K562 (cell line): ENCODE measurements around the gene ANKRD6.

ENCODE experiments used
- EZH2 ChIP-seq: IDR thresholded peaks from 2 replicates; pipeline ENCODE4 v1.6.1; 2012; ENCODE audit warnings: low read depth, mild to moderate bottlenecking, inconsistent platforms, low read length, borderline replicate concordance
- FIP1L1 ChIP-seq: fragments of 200-400 bp; formaldehyde crosslinking; IDR thresholded peaks from 2 replicates; pipeline ENCODE4 v1.6.1; 2018; ENCODE audit warnings: mild to moderate bottlenecking, low read depth, low read length; ENCODE audit not compliant: poor library complexity, severe bottlenecking
- FOXP1 ChIP-seq: sonication (generic); formaldehyde crosslinking; IDR thresholded peaks from 2 replicates; pipeline ENCODE4 v1.8.0; 2022; ENCODE audit warnings: mild to moderate bottlenecking, missing genetic modification reagents
- KLF13 ChIP-seq: fragments of 450-650 bp; IDR thresholded peaks from 2 replicates; pipeline ENCODE4 v1.6.1; 2016; ENCODE audit warnings: missing genetic modification characterization, low read depth, mild to moderate bottlenecking, missing compliant biosample characterization, moderate library complexity, borderline replicate concordance
- MEF2A ChIP-seq: IDR thresholded peaks from 2 replicates; pipeline ENCODE4 v1.6.1; 2011; ENCODE audit warnings: low read depth, mild to moderate bottlenecking, low read length, moderate library complexity; ENCODE audit not compliant: control insufficient read depth
- POLR2AphosphoS5 ChIP-seq: IDR thresholded peaks from 2 replicates; pipeline ENCODE4 v1.6.1; 2011; ENCODE audit warnings: mild to moderate bottlenecking, low read depth, low read length, moderate library complexity; ENCODE audit not compliant: control insufficient read depth, insufficient read depth
- ZNF584 ChIP-seq: fragments of 200-800 bp; sonication (Bioruptor generic); IDR thresholded peaks from 2 replicates; pipeline ENCODE4 v1.6.1; 2016; ENCODE audit warnings: low read depth, mild to moderate bottlenecking, missing genetic modification characterization, missing compliant biosample characterization
- ZNF76 ChIP-seq: fragments of 250-450 bp; sonication (Bioruptor Pico); IDR thresholded peaks from 2 replicates; pipeline ENCODE4 v1.4.0; 2020; ENCODE audit warnings: mild to moderate bottlenecking, moderate library complexity, borderline replicate concordance
- TF ChIP-seq, protein P1 (sequence below): sonication (generic); formaldehyde crosslinking; IDR thresholded peaks from 2 replicates; pipeline ENCODE4 v1.8.1; 2023; ENCODE audit warnings: mild to moderate bottlenecking, missing genetic modification reagents
- TF ChIP-seq, protein P2 (sequence below), 2 experiments: fragments of 450-650 bp; formaldehyde crosslinking in 1 of 2; IDR thresholded peaks; 2 replicates each; pipeline versions ENCODE4 v1.4.0 to v1.6.1; 2014 to 2020; ENCODE audit warnings: mild to moderate bottlenecking in 2 of 2, borderline replicate concordance in 1 of 2, low read depth in 1 of 2

DNA sequence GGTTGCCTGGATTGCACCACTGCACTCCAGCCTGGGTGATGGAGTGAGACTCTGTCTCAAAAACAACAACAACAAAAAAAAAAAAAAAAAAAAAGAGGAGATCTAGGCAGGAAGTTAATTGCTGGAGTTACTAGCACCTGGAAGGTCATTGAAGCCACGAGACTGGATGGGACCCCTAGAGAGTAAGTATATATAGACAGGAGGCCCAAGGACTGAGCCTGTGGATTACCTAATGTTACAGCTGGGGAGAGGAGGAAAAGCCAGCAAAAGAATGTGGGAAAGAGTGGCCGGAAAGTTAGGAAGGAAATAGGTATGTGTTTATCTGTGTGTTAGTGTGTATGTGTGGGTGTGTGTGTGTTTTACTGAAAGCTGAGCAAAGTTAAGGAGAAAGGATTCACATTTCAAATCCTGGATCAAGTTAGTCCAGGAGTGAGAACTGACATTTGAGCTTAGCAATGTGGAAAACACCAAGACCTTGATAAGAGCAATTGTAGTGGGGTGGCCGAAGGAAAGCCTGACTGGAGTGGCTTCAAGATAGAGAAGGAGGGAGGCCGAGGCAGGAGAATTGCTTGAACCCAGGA is 38.4 kb downstream of the ANKRD6 start:
- TF ChIP-seq MEF2A = no peak
- no peak for TF ChIP-seq EZH2
- TF ChIP-seq ZNF76 = no peak
- no peak for TF ChIP-seq FOXP1 (CRISPR knock-in tag)
- TF ChIP-seq POLR2AphosphoS5 = no peak
- TF ChIP-seq FIP1L1 = no peak
- no peak for TF ChIP-seq KLF13
- TF ChIP-seq, protein P1, sequence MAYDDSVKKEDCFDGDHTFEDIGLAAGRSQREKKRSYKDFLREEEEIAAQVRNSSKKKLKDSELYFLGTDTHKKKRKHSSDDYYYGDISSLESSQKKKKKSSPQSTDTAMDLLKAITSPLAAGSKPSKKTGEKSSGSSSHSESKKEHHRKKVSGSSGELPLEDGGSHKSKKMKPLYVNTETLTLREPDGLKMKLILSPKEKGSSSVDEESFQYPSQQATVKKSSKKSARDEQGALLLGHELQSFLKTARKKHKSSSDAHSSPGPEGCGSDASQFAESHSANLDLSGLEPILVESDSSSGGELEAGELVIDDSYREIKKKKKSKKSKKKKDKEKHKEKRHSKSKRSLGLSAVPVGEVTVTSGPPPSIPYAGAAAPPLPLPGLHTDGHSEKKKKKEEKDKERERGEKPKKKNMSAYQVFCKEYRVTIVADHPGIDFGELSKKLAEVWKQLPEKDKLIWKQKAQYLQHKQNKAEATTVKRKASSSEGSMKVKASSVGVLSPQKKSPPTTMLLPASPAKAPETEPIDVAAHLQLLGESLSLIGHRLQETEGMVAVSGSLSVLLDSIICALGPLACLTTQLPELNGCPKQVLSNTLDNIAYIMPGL (CRISPR knock-in tag) = no peak
- TF ChIP-seq, protein P2, sequence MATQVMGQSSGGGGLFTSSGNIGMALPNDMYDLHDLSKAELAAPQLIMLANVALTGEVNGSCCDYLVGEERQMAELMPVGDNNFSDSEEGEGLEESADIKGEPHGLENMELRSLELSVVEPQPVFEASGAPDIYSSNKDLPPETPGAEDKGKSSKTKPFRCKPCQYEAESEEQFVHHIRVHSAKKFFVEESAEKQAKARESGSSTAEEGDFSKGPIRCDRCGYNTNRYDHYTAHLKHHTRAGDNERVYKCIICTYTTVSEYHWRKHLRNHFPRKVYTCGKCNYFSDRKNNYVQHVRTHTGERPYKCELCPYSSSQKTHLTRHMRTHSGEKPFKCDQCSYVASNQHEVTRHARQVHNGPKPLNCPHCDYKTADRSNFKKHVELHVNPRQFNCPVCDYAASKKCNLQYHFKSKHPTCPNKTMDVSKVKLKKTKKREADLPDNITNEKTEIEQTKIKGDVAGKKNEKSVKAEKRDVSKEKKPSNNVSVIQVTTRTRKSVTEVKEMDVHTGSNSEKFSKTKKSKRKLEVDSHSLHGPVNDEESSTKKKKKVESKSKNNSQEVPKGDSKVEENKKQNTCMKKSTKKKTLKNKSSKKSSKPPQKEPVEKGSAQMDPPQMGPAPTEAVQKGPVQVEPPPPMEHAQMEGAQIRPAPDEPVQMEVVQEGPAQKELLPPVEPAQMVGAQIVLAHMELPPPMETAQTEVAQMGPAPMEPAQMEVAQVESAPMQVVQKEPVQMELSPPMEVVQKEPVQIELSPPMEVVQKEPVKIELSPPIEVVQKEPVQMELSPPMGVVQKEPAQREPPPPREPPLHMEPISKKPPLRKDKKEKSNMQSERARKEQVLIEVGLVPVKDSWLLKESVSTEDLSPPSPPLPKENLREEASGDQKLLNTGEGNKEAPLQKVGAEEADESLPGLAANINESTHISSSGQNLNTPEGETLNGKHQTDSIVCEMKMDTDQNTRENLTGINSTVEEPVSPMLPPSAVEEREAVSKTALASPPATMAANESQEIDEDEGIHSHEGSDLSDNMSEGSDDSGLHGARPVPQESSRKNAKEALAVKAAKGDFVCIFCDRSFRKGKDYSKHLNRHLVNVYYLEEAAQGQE (IDR thresholded peaks at IDR 0.05; ENCODE audit: borderline replicate concordance) = no peak
- TF ChIP-seq, protein P2 (CRISPR knock-in tag; IDR thresholded peaks at IDR 0.05; ENCODE audit: low read depth) = no peak
- no peak for TF ChIP-seq ZNF584
